Kidney epithelial cell (primary cell): ENCODE measurements around the gene NSF. TPM values are rescaled to one million over a fixed set of nuclear protein-coding genes. Genes with fewer than 3 reads are reported as not detected.

Experiments
- DNase-seq: peaks from one replicate; pipeline ENCODE4 v3.0.0-alpha.2; 2010; ENCODE audit warnings: low read depth
- H3K27me3 ChIP-seq: 2 replicates; pipeline ENCODE4 v1.6.0; 2011; ENCODE audit warnings: low read length; ENCODE audit not compliant: control insufficient read depth, insufficient read depth
- H3K36me3 ChIP-seq: 2 replicates; pipeline ENCODE4 v1.5.1; 2011; ENCODE audit warnings: low read length; ENCODE audit not compliant: control insufficient read depth, insufficient read depth
- H3K4me3 ChIP-seq: 2 replicates; pipeline ENCODE4 v1.5.1; 2011; ENCODE audit warnings: low read depth, mild to moderate bottlenecking, control low read depth, low read length
- CTCF ChIP-seq: IDR thresholded peaks from 2 replicates; pipeline ENCODE4 v1.5.1; 2011; ENCODE audit warnings: mild to moderate bottlenecking, moderate library complexity, low read length, control low read depth, inconsistent platforms; ENCODE audit not compliant: insufficient read depth, poor library complexity, severe bottlenecking
- total RNA-seq: library from RNA; depleted of rRNA; stranded (reverse); fragments of >200 nt; gene quantifications from 2 replicates; pipeline ENCODE4 v1.2.3, GENCODE V29; 2015

Gene NSF
- total RNA-seq, 1 donor from 2014 or later: 17.8 TPM

GRCh38 chr17:46758614-46759013 lies 168.1 kb downstream of the NSF start:
- no peaks in the 10 kb centered on the region for H3K27me3 ChIP-seq
- no peak for DNase-seq
- no peak overlapping the region for H3K4me3 ChIP-seq
- H3K36me3 ChIP-seq: no peaks in the 10 kb centered on the region
- no peak for TF ChIP-seq CTCF

GRCh38 chr17:46759141-46759540 lies 168.7 kb downstream of the NSF start:
- Histone ChIP-seq H3K27me3 (no peaks in the 10 kb centered on the region), H3K4me3 (no peak overlapping the region), H3K36me3 (no peaks in the 10 kb centered on the region)
- no peak for TF ChIP-seq CTCF
- DNase-seq: no peak

GRCh38 chr17:46763416-46763815 lies 172.9 kb downstream of the NSF start:
- no peaks in the 10 kb centered on the region for H3K27me3 ChIP-seq
- H3K4me3 ChIP-seq: no peak overlapping the region
- H3K36me3 ChIP-seq: no peaks in the 10 kb centered on the region
- TF ChIP-seq CTCF: no peak
- DNase-seq: no peak

GRCh38 chr17:46764000-46764708 lies 173.7 kb downstream of the NSF start:
- TF ChIP-seq CTCF: no peak
- Histone ChIP-seq H3K27me3 (no peaks in the 10 kb centered on the region), H3K36me3 (no peaks in the 10 kb centered on the region), H3K4me3 (no peak overlapping the region)
- DNase-seq: no peak

- H3K4me3 ChIP-seq: no peak overlapping the region
- H3K27me3 ChIP-seq: no peaks in the 10 kb centered on the region
- DNase-seq: no peak
- no peaks in the 10 kb centered on the region for H3K36me3 ChIP-seq
- no peak for TF ChIP-seq CTCF
Observed at GRCh38 chr17:46764709-46765401, 174.4 kb downstream of the NSF start.
